Stomach (tissue), 4 donors: ENCODE measurements around the gene ACOT8.

Source experiments
- CTCF ChIP-seq, 7 experiments: fragments of 450-650 bp in 4 of 7; fragments of 200-600 bp in 3 of 7; sonication (generic) in 3 of 7; IDR thresholded peaks; one replicate each; pipeline ENCODE4 v1.5.1; 2016 to 2019; ENCODE audit warnings: antibody characterized with exemption in 7 of 7, control low read depth in 2 of 7, mild to moderate bottlenecking in 1 of 7
- POLR2AphosphoS5 ChIP-seq, 3 donors: sonication (generic); formaldehyde crosslinking; IDR thresholded peaks; one replicate each; pipeline ENCODE4 v1.6.1; 2016; ENCODE audit warnings: antibody characterized with exemption in 3 of 3

GRCh38 chr20:45822857-45823256 lies 34.3 kb downstream of the ACOT8 start:
- TF ChIP-seq POLR2AphosphoS5 (IDR thresholded peaks at IDR 0.05) (no peak), CTCF (IDR thresholded peaks at IDR 0.05) (no peak)
